SJCRH30 (cell line): Measurements from ENCODE around the gene MINK1. TPM values are rescaled to one million over a fixed set of nuclear protein-coding genes. Genes with fewer than 3 reads are reported as not detected.

Experiments used
- DNase-seq, 2 experiments: peaks; one replicate each; pipeline ENCODE4 v3.0.0-alpha.2; 2015 to 2020
- H3K27ac ChIP-seq: fragments of 250-450 bp; sonication (Bioruptor Pico); 2 replicates; pipeline ENCODE4 v1.5.1; 2020; ENCODE audit warnings: mild to moderate bottlenecking, moderate library complexity
- H3K27me3 ChIP-seq: fragments of 250-450 bp; sonication (Bioruptor Pico); 2 replicates; pipeline ENCODE4 v1.5.1; 2020; ENCODE audit warnings: mild to moderate bottlenecking, moderate library complexity
- H3K36me3 ChIP-seq: fragments of 250-450 bp; sonication (Bioruptor Pico); 2 replicates; pipeline ENCODE4 v1.5.1; 2020; ENCODE audit warnings: mild to moderate bottlenecking, moderate library complexity
- H3K4me1 ChIP-seq: fragments of 250-450 bp; sonication (Bioruptor Pico); 2 replicates; pipeline ENCODE4 v1.5.1; 2020; ENCODE audit warnings: mild to moderate bottlenecking, moderate library complexity
- H3K4me3 ChIP-seq: fragments of 250-450 bp; sonication (Bioruptor Pico); 2 replicates; pipeline ENCODE4 v1.5.1; 2020; ENCODE audit warnings: mild to moderate bottlenecking, moderate library complexity
- H3K9me3 ChIP-seq: fragments of 250-450 bp; sonication (Bioruptor Pico); replicated peaks from 2 replicates; pipeline ENCODE4 v1.5.1; 2020; ENCODE audit warnings: mild to moderate bottlenecking, moderate library complexity
- total RNA-seq: library from RNA; depleted of rRNA; stranded (reverse); fragments of >200 nt; shearing (Covaris generic); gene quantifications from 2 replicates; pipeline ENCODE4 v1.2.3, GENCODE V29; 2014

The MINK1 gene
- total RNA-seq, 1 experiment from 2014 or later = 12.4 TPM

DNA sequence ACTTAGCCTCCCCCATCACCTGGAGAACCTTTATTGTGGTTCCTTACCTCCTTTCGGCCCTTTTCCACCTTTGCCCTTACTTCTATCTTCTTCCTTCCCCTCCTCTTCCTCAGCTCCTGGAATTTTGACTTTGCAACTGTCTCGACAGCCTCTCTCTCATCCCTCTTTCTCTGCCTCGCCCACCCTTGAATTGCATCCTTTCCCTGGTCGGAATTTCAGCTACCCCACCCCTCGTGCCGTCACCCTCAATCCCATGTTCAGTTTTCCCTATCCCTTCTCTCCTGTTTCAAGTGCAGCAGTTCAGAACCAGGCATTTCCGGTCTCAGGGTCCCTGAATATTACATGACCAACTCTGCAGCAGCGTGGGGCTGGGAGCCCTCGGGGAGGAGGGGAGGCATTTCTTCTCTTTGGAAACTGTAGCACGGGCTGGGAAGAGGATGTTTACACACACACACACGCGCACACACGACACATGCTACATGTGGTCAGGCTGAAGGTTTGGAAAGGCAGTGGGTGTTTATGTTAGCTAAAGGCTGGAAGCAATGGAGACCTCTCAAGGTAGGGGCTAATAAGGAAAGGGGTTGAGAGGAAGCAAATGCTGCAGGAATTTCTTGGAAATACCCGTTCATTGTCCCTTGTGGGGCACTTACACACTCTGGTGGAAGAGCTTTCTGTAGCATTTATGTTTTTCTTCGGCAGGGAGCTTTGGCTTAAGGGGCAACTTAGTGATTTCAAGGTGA is 971 bp downstream of the MINK1 start:
- H3K4me1 ChIP-seq = peaks cover 3% of the 10 kb centered on the region; the same call in 1 of the 2 replicates
- H3K27ac ChIP-seq = peak overlapping the region; percentile 21; the same call in 1 of the 2 replicates
- H3K36me3 ChIP-seq = no peaks in the 10 kb centered on the region
- peak overlapping the region; percentile 87 for H3K4me3 ChIP-seq
- H3K27me3 ChIP-seq = no peaks in the 10 kb centered on the region
- H3K9me3 ChIP-seq = no peaks in the 10 kb centered on the region
- peak; percentile 27 to 48 for DNase-seq

DNA sequence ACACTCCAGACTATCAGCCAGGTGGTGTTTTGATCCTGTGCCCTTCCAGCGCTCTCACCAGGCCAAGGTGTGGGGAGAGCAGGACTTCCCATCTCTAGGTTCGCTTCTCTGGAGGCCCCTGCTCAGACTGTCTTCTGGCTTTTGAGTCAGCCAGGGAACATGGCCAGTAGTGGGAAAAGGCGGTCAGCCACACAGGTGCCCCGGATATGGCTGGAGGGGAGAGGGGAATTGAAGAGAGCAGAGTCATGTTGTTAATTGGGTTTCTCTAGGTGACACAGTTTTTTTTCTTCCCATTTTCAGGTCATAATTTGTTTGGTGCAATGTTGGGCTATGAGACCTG is 1.5 kb downstream of the MINK1 start:
- H3K9me3 ChIP-seq = no peaks in the 10 kb centered on the region
- no peaks in the 10 kb centered on the region for H3K36me3 ChIP-seq
- DNase-seq = no peak
- H3K27me3 ChIP-seq = no peaks in the 10 kb centered on the region
- peaks cover 3% of the 10 kb centered on the region; the same call in 1 of the 2 replicates for H3K4me1 ChIP-seq
- peak overlapping the region; percentile 87; the same call in 1 of the 2 replicates for H3K4me3 ChIP-seq
- no peak overlapping the region for H3K27ac ChIP-seq

DNA sequence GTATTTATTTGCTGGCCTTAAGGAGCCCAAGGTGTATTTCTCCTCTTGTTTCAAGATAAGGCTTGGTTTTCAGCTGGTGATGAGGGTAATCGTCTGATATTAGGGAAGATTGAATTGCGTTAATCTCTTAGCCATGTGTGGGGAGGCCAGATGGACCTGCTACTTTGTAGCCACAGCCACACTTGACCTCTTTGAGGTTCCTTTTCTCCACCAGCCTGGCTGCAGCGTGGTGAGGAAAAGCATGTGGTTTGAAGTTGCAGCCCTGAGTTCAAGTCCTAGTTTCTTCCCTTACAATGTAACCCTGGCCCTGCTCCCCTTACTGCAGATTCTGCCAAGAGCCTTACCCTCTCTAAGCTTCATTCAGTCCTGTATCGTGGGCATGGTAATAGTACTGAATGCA is 3.1 kb downstream of the MINK1 start:
- Histone ChIP-seq H3K4me3 (no peak overlapping the region), H3K27ac (no peak overlapping the region), H3K9me3 (no peaks in the 10 kb centered on the region), H3K27me3 (no peaks in the 10 kb centered on the region), H3K4me1 (peaks cover 3% of the 10 kb centered on the region; the same call in 1 of the 2 replicates), H3K36me3 (no peaks in the 10 kb centered on the region)
- no peak for DNase-seq

GRCh38 chr17:4837471-4838308 is 4.5 kb downstream of the MINK1 start:
- Histone ChIP-seq H3K27ac (no peak overlapping the region), H3K4me3 (no peak overlapping the region), H3K27me3 (no peaks in the 10 kb centered on the region), H3K4me1 (peaks cover 3% of the 10 kb centered on the region; the same call in 1 of the 2 replicates), H3K9me3 (no peaks in the 10 kb centered on the region), H3K36me3 (no peaks in the 10 kb centered on the region)
- DNase-seq = no peak

DNA sequence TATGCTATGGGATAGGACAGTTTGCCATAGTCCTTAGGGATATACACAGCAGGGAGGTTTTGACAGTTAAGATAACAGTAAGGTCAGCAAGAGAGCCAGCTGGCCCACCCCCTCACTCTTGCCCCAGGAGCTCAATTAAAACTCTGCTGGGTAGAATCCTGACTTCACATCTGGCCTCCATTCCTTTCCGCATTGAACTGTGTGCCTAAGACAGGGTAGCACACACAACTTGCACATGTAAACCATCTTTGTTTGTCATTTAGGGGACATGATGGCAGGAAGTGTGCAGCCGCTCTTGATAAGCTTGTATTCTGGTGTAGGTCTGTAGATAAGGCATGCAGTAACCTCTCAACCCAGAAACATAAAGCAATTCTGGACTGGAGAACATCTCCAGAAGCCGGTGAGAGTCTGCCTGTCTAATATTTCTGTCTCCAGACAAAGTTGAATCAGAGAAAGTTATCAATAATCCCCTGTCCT is 5.2 kb downstream of the MINK1 start:
- no peak for DNase-seq
- no peaks in the 10 kb centered on the region for H3K9me3 ChIP-seq
- no peak overlapping the region for H3K4me3 ChIP-seq
- no peaks in the 10 kb centered on the region for H3K36me3 ChIP-seq
- H3K27ac ChIP-seq = no peak overlapping the region
- H3K27me3 ChIP-seq = no peaks in the 10 kb centered on the region
- peaks cover 3% of the 10 kb centered on the region; the same call in 1 of the 2 replicates for H3K4me1 ChIP-seq

- Histone ChIP-seq H3K27me3 (no peaks in the 10 kb centered on the region), H3K27ac (no peak overlapping the region), H3K36me3 (no peaks in the 10 kb centered on the region), H3K4me1 (peaks cover 3% of the 10 kb centered on the region; the same call in 1 of the 2 replicates), H3K9me3 (no peaks in the 10 kb centered on the region), H3K4me3 (no peak overlapping the region)
- no peak for DNase-seq
Observed at GRCh38 chr17:4839221-4839620, 6.1 kb downstream of the MINK1 start.

DNA sequence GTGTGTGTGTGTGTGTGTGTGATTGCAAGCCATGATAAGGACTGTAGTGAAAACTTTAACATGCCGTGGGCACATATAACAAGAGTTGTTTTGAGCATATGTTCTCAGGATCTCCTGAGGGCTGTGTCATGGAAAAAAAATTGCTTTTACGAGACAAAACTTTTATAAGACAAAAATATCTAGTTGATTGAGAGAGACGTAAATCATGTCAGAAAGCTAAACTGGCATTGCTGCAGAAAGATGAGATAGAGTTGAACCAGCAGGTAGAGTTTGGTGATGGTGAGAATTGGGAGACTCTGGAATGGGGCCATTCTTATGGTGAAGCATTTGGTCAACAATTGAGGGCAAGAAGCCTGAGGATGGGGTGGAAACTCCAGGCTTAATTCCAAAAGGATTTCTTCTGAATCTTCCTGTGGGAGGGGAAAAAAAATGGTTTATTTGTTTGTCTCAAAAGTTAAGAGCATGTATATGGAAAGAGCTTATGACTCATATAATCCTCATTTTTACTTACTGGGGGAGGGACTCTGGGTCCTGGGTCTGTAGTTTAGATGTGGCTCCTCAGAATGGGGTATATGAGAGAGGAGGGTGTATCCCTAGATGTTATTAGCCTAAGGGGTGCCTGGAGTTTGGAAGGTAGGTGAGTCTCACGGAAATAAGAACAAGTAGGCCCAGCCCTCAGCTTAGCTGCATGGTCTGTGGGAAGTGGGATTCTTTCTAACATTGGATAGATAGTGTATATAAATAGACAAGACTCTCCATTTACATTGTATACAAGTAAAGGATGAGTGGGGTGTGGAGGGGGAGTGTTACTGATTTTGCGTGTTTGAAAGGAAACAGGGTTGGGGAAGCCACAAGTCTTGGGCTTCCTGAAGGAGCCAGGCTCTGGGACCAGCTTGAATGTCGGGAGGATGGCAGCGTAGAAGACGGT is 7.1 kb downstream of the MINK1 start:
- H3K9me3 ChIP-seq = no peaks in the 10 kb centered on the region
- no peak overlapping the region for H3K27ac ChIP-seq
- H3K4me1 ChIP-seq = no peaks in the 10 kb centered on the region
- H3K27me3 ChIP-seq = no peaks in the 10 kb centered on the region
- no peak for DNase-seq
- H3K4me3 ChIP-seq = no peak overlapping the region
- no peaks in the 10 kb centered on the region for H3K36me3 ChIP-seq

- Histone ChIP-seq H3K36me3 (no peaks in the 10 kb centered on the region), H3K4me1 (no peaks in the 10 kb centered on the region), H3K27me3 (no peaks in the 10 kb centered on the region), H3K4me3 (no peak overlapping the region), H3K27ac (no peak overlapping the region), H3K9me3 (no peaks in the 10 kb centered on the region)
- no peak for DNase-seq
Observed at GRCh38 chr17:4840893-4841242, 7.7 kb downstream of the MINK1 start.

DNA sequence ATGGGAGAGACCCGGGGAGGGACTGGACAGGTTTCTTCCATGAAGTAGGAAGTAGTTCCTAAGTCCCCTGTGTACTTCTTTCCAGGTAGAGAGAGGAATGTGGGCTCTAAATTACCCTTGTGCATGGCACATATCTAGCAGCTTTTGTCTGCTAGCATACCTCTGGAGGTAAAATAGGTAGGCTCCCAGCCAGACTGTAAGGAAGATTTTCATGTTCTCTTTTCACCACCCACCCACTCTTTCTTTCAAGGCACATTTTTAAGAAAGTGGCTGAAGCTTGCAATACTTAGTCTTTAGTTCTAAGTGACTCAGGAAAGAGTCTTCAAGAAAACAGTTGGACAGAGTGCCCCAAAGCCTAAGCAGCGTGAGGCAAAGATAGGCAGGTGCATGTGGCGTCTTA is 9.2 kb downstream of the MINK1 start:
- Histone ChIP-seq H3K9me3 (no peaks in the 10 kb centered on the region), H3K27me3 (no peaks in the 10 kb centered on the region), H3K36me3 (no peaks in the 10 kb centered on the region), H3K27ac (no peak overlapping the region), H3K4me3 (no peak overlapping the region), H3K4me1 (no peaks in the 10 kb centered on the region)
- DNase-seq = no peak

- no peaks in the 10 kb centered on the region for H3K9me3 ChIP-seq
- DNase-seq = no peak
- no peak overlapping the region for H3K27ac ChIP-seq
- H3K4me3 ChIP-seq = no peak overlapping the region
- no peaks in the 10 kb centered on the region for H3K36me3 ChIP-seq
- no peaks in the 10 kb centered on the region for H3K4me1 ChIP-seq
- no peaks in the 10 kb centered on the region for H3K27me3 ChIP-seq
Observed at GRCh38 chr17:4843321-4844000, 10.3 kb downstream of the MINK1 start.

DNA sequence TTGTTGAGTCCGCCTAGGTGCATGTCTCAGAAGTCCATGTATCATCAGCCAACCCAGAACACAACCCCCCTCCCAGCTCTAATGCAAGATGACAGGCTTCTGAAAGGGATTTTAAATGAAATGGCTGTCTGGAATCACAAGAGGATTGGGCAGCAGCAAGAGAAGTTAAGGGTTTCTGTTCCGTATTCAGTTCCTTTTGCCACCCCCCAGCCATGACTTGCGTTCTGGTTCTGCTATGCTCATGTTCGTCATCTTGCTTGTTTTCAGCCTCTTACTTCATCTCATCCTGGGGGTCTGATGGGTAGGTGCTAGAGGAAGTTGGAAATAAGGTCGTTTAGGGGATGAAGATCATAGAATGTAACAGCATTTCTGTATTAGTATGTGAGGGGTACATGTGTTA is 12.0 kb downstream of the MINK1 start:
- no peaks in the 10 kb centered on the region for H3K27me3 ChIP-seq
- DNase-seq = no peak
- no peak overlapping the region for H3K27ac ChIP-seq
- H3K4me1 ChIP-seq = no peaks in the 10 kb centered on the region
- no peaks in the 10 kb centered on the region for H3K9me3 ChIP-seq
- no peak overlapping the region for H3K4me3 ChIP-seq
- H3K36me3 ChIP-seq = no peaks in the 10 kb centered on the region

- no peaks in the 10 kb centered on the region for H3K9me3 ChIP-seq
- no peak overlapping the region for H3K27ac ChIP-seq
- DNase-seq = no peak
- no peaks in the 10 kb centered on the region for H3K27me3 ChIP-seq
- H3K4me3 ChIP-seq = no peak overlapping the region
- H3K36me3 ChIP-seq = no peaks in the 10 kb centered on the region
- H3K4me1 ChIP-seq = no peaks in the 10 kb centered on the region
Observed at GRCh38 chr17:4846635-4847390, 13.7 kb downstream of the MINK1 start.

DNA sequence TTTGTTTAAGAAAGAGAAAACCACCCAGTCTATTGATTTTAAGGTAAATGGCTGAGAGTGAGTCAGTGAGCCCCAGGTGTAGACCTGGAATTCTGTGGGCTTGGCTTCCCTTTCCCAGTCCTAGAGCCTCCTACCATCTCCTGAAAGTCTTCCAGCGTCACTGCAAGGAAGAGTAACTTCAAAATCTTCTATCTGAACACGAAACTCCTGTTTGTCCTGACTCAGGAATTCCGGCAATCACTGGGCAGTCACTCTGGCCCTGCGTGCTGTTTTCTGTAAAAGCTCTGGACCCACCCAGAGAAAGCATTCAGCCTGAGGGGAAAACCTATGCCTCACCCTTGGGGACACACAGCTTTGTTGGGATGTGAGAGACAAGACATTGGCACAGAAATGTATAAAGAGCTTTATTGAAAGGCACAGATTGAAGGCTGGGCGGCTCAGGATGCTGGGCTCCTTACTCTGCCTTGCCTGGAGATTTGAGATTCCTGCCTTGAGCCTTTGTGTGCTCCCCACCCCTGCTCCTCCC is 15.9 kb downstream of the MINK1 start:
- no peak for DNase-seq
- Histone ChIP-seq H3K27me3 (no peaks in the 10 kb centered on the region), H3K4me3 (no peak overlapping the region), H3K4me1 (no peaks in the 10 kb centered on the region), H3K9me3 (no peaks in the 10 kb centered on the region), H3K36me3 (no peaks in the 10 kb centered on the region), H3K27ac (no peak overlapping the region)
